Measurements from ENCODE around the gene TRIM71.

GRCh38 chr3:32860499-32860898, 42.7 kb downstream of the TRIM71 start:
- TF ChIP-seq, protein P1, sequence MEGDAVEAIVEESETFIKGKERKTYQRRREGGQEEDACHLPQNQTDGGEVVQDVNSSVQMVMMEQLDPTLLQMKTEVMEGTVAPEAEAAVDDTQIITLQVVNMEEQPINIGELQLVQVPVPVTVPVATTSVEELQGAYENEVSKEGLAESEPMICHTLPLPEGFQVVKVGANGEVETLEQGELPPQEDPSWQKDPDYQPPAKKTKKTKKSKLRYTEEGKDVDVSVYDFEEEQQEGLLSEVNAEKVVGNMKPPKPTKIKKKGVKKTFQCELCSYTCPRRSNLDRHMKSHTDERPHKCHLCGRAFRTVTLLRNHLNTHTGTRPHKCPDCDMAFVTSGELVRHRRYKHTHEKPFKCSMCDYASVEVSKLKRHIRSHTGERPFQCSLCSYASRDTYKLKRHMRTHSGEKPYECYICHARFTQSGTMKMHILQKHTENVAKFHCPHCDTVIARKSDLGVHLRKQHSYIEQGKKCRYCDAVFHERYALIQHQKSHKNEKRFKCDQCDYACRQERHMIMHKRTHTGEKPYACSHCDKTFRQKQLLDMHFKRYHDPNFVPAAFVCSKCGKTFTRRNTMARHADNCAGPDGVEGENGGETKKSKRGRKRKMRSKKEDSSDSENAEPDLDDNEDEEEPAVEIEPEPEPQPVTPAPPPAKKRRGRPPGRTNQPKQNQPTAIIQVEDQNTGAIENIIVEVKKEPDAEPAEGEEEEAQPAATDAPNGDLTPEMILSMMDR (conservative IDR thresholded peaks at IDR 0.05; ENCODE audit: low read length) = no peak
- TF ChIP-seq EZH2phosphoT487 (IDR thresholded peaks at IDR 0.05; ENCODE audit: borderline replicate concordance) = no peak
